22Rv1 (cell line): Measurements from ENCODE around the gene METTL25.
"Not testable (repeated sequence)": the region's sequence is repeated elsewhere in the genome, so short reads cannot be mapped to it uniquely, and the experiment has no call there.

Experiments
- H3K27ac ChIP-seq: fragments of 450-650 bp; 2 replicates; pipeline ENCODE4 v1.5.1; 2017
- CTCF ChIP-seq: fragments of 450-650 bp; IDR thresholded peaks from 2 replicates; pipeline ENCODE4 v1.5.1; 2017; ENCODE audit warnings: mild to moderate bottlenecking
- ZFX ChIP-seq: fragments of 450-650 bp; IDR thresholded peaks from 2 replicates; pipeline ENCODE4 v1.6.1; 2017; ENCODE audit warnings: antibody characterized with exemption, borderline replicate concordance

METTL25 gene

GRCh38 chr12:82329508-82329907 is 28.8 kb upstream of the METTL25 start:
- peak overlapping the region; percentile 26 for H3K27ac ChIP-seq
- TF ChIP-seq CTCF (no peak), ZFX (no peak)

- no peak overlapping the region for H3K27ac ChIP-seq
- TF ChIP-seq CTCF (no peak), ZFX (no peak)
Observed at GRCh38 chr12:82350161-82350560, 8.2 kb upstream of the METTL25 start.

GRCh38 chr12:82351390-82351789 is 6.9 kb upstream of the METTL25 start:
- TF ChIP-seq CTCF (no peak), ZFX (no peak)
- H3K27ac ChIP-seq = no peak overlapping the region

- peak overlapping the region; percentile 84 for H3K27ac ChIP-seq
- no peak for TF ChIP-seq CTCF
- TF ChIP-seq ZFX = no peak
Observed at GRCh38 chr12:82357340-82357739, 989 bp upstream of the METTL25 start.

- TF ChIP-seq ZFX (no peak), CTCF (no peak)
Observed at GRCh38 chr12:82357845-82358199, 507 bp upstream of the METTL25 start.

GRCh38 chr12:82359115-82359478 is 768 bp downstream of the METTL25 start:
- H3K27ac ChIP-seq = peak overlapping the region; percentile 84
- TF ChIP-seq CTCF (no peak), ZFX (no peak)

More at GRCh38 chr12:82357845-82358199, 507 bp upstream of the METTL25 start:
- peak overlapping the region; percentile 84 for H3K27ac ChIP-seq

GRCh38 chr12:82360834-82361233 is 2.5 kb downstream of the METTL25 start:
- H3K27ac ChIP-seq = not testable (repeated sequence)

- TF ChIP-seq CTCF (no peak), ZFX (no peak)
Observed at GRCh38 chr12:82361461-82361915, 3.2 kb downstream of the METTL25 start.

More at GRCh38 chr12:82361461-82361915, 3.2 kb downstream of the METTL25 start:
- no peak overlapping the region for H3K27ac ChIP-seq
